ENCODE data around the gene SETD1B.
"Not testable (repeated sequence)": the region's sequence is repeated elsewhere in the genome, so short reads cannot be mapped to it uniquely, and the experiment has no call there.

The SETD1B gene

DNA sequence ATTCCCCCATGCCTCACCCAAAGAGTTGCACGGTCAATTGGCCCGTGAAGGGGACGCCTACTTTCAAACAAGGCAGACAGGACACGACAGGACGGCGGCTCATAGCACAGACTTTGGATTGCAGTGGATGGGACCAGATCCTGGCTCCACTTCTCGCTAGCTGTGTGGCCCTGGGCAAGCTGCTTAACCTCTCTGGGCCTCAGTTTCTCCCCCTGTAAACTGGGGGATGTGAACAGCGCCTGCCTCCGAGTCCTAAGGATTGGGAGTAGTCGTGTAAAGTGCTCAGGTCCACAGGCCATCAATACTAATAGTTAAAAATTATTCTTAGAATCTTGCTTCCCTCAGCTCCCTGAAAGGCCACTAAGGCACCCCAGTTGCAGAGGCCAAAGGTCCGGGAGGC lies 23.4 kb upstream of the SETD1B start:
- DNase-seq (ENCODE audit: low read depth), result no peak

DNA sequence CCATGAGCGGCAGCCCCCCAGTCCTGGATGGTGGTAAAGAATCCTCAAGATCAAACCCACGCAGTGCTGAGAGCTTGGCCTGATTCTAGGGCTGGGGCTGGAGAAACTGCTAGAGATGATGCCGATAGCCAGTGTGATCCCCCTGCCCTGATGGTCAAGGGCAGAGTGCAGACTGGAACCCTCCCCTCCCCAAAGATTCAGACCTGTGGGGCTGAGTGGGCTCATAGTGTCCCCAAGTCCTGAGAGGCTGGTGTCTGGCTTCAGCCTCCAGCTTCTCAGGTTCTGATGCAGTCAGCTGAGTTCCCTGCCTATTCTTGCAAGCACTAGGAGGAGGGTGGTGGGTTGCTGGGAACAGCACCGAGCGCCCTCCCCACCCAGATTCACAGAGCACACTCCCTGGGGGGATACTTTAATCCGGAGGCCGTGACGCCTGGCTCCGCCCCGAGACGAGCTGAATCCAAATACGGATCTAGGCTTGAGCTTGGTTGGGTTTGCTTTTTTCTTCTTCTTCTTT lies 22.3 kb upstream of the SETD1B start:
- no peak for DNase-seq (ENCODE audit: low read depth)

GRCh38 chr12:121781998-121782979 lies 21.5 kb upstream of the SETD1B start:
- DNase-seq (ENCODE audit: low read depth), result no peak

GRCh38 chr12:121783766-121784165 lies 20.0 kb upstream of the SETD1B start:
- DNase-seq (ENCODE audit: low read depth), result no peak

DNA sequence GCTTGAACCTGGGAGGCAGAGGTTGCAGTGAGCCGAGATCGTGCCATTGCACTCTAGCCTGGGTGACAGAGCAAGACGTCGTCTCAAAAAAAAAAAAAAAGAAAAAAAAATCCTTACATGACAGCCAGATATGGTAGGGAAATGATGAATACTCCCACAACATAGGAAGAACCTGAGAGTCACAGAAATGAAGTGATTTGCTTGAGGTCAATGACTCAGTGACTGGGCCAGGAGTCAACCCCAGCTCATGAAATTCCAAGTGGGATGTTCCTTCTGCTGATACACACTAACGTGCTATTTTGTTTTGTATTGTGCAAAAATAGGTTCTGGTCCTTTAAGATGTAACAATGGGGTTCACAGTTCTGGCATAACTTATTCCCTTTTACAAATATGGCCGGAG lies 19.3 kb upstream of the SETD1B start:
- no peak for DNase-seq (ENCODE audit: low read depth)

DNA sequence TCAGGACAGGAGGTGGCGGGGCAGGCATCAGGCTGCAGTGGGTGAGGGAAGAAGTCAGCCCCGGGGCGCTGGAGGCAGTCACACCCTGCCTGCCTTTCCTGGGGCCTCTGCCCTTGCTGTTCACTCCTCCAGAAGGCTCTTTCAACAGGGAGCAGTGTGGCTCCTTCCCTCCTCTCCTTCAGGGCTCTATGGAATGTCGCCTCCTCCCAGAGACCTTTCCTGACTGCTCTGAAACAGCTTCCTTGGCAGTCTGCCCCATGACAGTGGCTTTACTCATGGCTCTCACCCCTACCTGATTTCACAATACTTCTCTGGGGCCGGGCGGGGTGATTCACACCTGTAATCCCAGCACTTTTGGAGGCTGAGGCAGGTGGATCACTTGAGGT lies 17.4 kb upstream of the SETD1B start:
- no peak for DNase-seq (ENCODE audit: low read depth)

DNA sequence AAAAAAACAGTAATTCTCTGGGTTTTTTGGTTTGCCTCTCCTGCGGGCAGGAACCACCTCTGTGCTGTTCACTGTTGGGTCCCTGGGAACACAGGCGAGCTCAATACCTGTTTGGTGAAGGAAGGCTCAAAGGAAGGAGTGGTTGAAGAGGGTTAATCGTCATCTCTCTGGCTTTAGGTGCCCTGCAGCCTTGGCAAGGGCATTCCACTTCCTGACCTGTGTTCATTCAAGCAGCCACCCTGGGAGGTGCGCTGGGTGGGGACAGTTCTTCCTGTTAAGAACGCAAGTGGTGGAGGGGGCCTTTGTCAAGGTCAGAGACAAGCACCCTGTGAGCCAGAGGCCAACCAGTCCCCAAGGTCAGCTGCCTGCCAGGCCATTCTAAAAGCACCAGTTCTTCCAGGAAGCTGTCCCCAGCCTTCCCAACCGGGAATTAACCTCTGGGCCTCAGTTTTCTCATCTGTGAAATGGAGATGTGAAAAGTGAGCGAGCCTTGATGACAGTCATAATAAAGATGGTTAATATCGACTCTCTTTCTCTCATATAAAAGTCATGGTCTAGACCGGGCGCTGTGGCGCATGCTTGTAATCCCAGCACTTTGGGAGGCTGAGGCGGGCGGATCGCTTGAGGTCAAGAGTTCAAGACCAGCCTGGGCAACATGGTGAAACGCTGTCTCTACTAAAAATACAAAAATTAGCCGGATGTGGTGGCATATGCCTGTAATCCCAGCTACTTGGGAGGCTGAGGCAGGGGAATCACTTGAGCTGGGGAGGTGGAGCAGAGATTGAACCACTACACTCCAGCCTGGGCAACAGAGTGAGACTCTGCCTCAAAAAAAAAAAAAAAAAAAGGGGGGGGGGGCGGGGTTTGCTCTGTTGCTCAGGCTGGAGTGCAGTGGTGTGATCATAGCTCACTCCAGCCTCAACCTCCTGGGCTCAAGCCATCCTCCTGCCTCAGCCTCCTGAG lies 16.5 kb upstream of the SETD1B start:
- DNase-seq (ENCODE audit: low read depth), result no peak

DNA sequence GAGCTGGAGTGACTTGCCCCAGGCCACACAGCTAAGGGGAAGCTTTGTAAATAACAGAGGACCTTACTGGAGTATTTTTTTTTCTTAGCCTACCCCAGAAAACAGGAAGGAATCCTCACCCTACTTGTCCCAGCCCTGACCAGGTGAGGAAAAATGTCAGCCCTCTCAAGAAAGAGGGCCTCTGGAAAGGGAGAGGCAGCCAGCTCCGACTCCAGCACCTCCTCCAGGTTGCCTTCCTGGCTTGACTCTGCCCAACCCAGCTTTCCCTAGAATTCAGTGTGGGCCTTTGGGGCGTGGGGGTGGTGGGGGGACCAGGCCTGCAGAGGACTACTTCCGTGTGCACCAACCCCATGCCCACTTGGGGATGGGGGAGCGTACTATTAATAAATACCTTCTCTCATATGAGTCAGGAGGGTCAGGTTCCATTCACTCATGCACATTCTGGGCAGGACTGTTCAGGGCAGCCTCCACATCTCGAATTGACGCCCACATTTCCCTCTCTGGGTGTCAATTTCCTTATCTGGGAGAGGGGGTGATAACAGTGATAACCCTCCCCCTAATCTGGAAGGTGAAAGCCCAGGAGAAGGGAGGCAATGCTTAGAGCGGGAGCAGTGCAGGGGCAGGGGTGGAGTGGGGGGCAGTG lies 15.5 kb upstream of the SETD1B start:
- no peak for DNase-seq (ENCODE audit: low read depth)

GRCh38 chr12:121789233-121789781 lies 14.5 kb upstream of the SETD1B start:
- no peak for DNase-seq (ENCODE audit: low read depth)

- no peak for DNase-seq (ENCODE audit: low read depth)
Observed at GRCh38 chr12:121789800-121790728, 13.7 kb upstream of the SETD1B start.

GRCh38 chr12:121790785-121791184 lies 13.0 kb upstream of the SETD1B start:
- not testable (repeated sequence) for DNase-seq (ENCODE audit: low read depth)

DNA sequence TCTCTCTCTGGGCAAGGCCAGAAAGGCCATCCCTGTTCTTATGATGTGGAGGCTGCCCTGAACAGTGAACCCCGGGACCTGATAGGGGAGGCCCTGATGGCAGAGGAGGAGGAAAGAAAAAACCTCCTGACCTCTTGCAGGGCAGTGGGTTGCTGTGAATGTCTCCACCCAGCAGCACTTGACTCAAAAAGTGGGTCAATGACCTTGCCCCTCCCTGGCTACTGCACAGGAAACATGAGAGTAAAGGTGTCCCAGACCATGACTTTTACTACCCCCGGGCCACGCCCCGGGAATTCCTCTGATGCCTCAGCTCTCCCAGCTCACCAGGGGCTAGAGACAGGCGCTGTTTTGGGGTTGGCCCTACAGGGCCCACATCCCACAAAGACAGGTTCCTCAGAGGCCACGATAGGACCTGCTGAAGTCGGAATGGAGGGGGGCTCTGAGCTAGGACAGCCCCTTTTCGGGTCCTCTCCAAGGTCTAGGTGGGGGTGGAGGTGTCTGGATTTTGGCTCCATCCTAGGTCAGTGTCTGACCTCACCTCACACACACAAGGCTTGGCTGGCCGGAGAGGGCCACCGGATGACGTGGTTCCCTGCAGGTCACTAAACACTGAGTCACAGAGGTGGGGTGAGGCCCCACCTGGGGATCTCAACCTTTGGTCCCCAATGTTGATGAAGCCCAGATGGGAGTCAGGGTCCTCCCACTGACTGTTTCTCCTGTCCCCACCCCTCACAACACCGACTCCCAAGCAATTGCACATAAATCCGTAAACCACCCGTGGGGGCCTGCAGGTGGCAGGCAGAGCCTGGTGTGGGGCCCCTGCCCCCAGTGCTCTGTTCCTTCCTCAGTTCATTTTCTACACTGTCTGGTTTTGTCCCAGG lies 11.9 kb upstream of the SETD1B start:
- no peak for DNase-seq (ENCODE audit: low read depth)

- DNase-seq (ENCODE audit: low read depth), result no peak
Observed at GRCh38 chr12:121792607-121793439, 11.0 kb upstream of the SETD1B start.

DNA sequence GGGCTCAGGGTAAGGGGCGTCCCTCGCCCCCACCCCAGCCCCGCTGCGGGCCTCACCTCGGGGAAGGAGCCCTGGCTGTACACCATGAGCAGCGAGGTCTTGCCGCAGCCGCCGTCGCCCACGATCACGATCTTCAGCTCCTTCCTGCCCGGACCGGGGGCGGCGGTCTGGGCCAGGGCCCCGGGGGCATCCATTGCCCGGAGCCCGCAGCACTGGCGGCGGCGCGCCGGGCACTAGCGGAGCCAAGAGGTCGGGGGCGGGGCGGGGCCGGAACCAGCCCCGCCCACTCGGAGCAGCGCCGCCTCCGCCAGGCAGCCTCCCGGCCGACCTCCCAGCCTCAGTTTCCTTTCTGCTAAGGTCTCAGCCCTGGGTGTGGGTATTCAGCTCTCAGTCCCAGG lies 10.4 kb upstream of the SETD1B start, which contains the start of gene RHOF:
TSS of gene RHOF (minus strand) at position 249 of the 398 bp plus-strand sequence. CDS start at position 194, 55 bp downstream.
- no peak for DNase-seq (ENCODE audit: low read depth)

- DNase-seq (ENCODE audit: low read depth), result no peak
Observed at GRCh38 chr12:121793838-121794533, 9.8 kb upstream of the SETD1B start.

DNA sequence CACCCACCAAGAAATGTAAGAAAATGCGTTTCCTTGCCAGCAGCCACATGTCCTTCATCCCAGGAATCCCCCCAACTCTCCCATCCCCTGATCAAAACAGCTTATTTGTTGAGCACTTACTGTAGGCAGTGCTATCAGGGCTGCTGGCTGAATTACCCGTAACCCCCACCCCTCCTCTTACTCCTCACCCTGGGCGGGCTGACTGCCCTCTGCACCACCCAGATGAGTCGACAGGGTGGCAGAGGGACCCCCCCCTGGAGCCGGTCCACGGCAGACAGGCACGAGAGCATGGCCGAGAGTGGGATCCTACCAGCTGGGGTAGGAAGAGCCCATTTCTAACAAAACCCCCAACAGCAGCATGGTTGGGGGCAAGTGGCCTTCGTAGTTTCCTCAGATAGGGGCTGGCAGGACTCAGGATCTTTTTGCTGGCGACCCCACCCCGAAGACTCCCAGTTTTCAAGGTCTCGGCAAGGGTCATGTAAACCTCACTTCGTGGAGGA lies 9.2 kb upstream of the SETD1B start:
- DNase-seq (ENCODE audit: low read depth), result no peak

Measured in HS-27A (cell line).